Glutamatergic neuron (in vitro differentiated cells): ENCODE results near the gene SLPI. TPM values are rescaled to one million over a fixed set of nuclear protein-coding genes. Genes with fewer than 3 reads are reported as not detected.

Source experiments
- DNase-seq: peaks from one replicate; pipeline ENCODE4 v3.0.0; 2022
- H3K27ac Mint-ChIP-seq: one replicate; pipeline ENCODE4 v1.8.0; 2020; ENCODE audit warnings: mild to moderate bottlenecking, mixed read lengths, inconsistent platforms; ENCODE audit not compliant: unreplicated experiment
- H3K27me3 Mint-ChIP-seq: one replicate; pipeline ENCODE4 v1.8.0; 2020; ENCODE audit warnings: mild to moderate bottlenecking, moderate library complexity, mixed read lengths, inconsistent platforms; ENCODE audit not compliant: unreplicated experiment
- H3K36me3 Mint-ChIP-seq: one replicate; pipeline ENCODE4 v1.8.0; 2020; ENCODE audit warnings: mild to moderate bottlenecking, mixed read lengths, inconsistent platforms; ENCODE audit not compliant: unreplicated experiment
- H3K4me1 Mint-ChIP-seq: one replicate; pipeline ENCODE4 v1.8.0; 2020; ENCODE audit warnings: mild to moderate bottlenecking, low read depth, mixed read lengths, inconsistent platforms; ENCODE audit not compliant: unreplicated experiment
- H3K4me3 Mint-ChIP-seq: one replicate; pipeline ENCODE4 v1.8.0; 2020; ENCODE audit warnings: mild to moderate bottlenecking, mixed read lengths, inconsistent platforms; ENCODE audit not compliant: unreplicated experiment
- H3K9me3 Mint-ChIP-seq: one replicate; pipeline ENCODE4 v1.8.0; 2020; ENCODE audit warnings: mild to moderate bottlenecking, moderate library complexity, mixed read lengths, inconsistent platforms; ENCODE audit not compliant: unreplicated experiment
- CTCF ChIP-seq: fragments of 200-600 bp; sonication (generic); IDR thresholded peaks from one replicate; pipeline ENCODE4 v1.5.0; 2021; ENCODE audit not compliant: partially characterized antibody, unreplicated experiment
- long read RNA-seq: library from polyadenylated mRNA; unstranded; transcript quantifications from one replicate; pipeline ENCODE4 v2.0.0, GENCODE V29; 2020; ENCODE audit not compliant: unreplicated experiment
- total RNA-seq: library from RNA; stranded (reverse); fragmentation: NEBNext Ultra II Directional; extraction: Animal tissue kit (Norgen Biotek cat#: 25700); gene quantifications from one replicate; pipeline ENCODE4 v1.2.1, GENCODE V29; 2021; ENCODE audit not compliant: unreplicated experiment

Gene SLPI
- total RNA-seq = not detected
- long read RNA-seq = 0 reads

GRCh38 chr20:45254383-45255262, at the start of gene SLPI:
TSS of gene SLPI (minus strand) at chr20:45254564. CDS start at chr20:45254543, 21 bp downstream.
- Mint-ChIP-seq H3K27me3 (no peaks in the 10 kb centered on the region), H3K36me3 (no peaks in the 10 kb centered on the region), H3K4me3 (no peak within 1 kb of the TSS), H3K9me3 (no peaks in the 10 kb centered on the region), H3K27ac (no peak within 1 kb of the TSS), H3K4me1 (no peaks in the 10 kb centered on the region)
- no peak for DNase-seq
- no peak for TF ChIP-seq CTCF

GRCh38 chr20:45303586-45304463, 49.5 kb upstream of the SLPI start:
- H3K4me3 Mint-ChIP-seq = no peak overlapping the region
- peaks cover 2% of the 10 kb centered on the region for H3K4me1 Mint-ChIP-seq
- H3K9me3 Mint-ChIP-seq = peaks cover 3% of the 10 kb centered on the region
- no peak for DNase-seq
- TF ChIP-seq CTCF = no peak
- no peak overlapping the region for H3K27ac Mint-ChIP-seq
- peaks cover 8% of the 10 kb centered on the region for H3K36me3 Mint-ChIP-seq
- H3K27me3 Mint-ChIP-seq = peaks cover 12% of the 10 kb centered on the region

- Mint-ChIP-seq H3K36me3 (peaks cover 8% of the 10 kb centered on the region), H3K4me3 (no peak overlapping the region), H3K27ac (no peak overlapping the region), H3K27me3 (peaks cover 12% of the 10 kb centered on the region), H3K9me3 (peaks cover 3% of the 10 kb centered on the region), H3K4me1 (peaks cover 2% of the 10 kb centered on the region)
- TF ChIP-seq CTCF = no peak
- DNase-seq = no peak
Observed at GRCh38 chr20:45301824-45302271, 47.5 kb upstream of the SLPI start.

- H3K36me3 Mint-ChIP-seq = peaks cover 8% of the 10 kb centered on the region
- H3K4me1 Mint-ChIP-seq = peaks cover 2% of the 10 kb centered on the region
- DNase-seq = peak; percentile 79
- no peak overlapping the region for H3K27ac Mint-ChIP-seq
- H3K9me3 Mint-ChIP-seq = peaks cover 3% of the 10 kb centered on the region
- H3K27me3 Mint-ChIP-seq = peaks cover 12% of the 10 kb centered on the region
- H3K4me3 Mint-ChIP-seq = no peak overlapping the region
- peak; percentile 61 for TF ChIP-seq CTCF
Observed at GRCh38 chr20:45300961-45301360, 46.6 kb upstream of the SLPI start.
